HG03159 (cell line): Measurements from ENCODE around the gene NEO1.
"Not testable (repeated sequence)": the region's sequence is repeated elsewhere in the genome, so short reads cannot be mapped to it uniquely, and the experiment has no call there.

Experiments
- ATAC-seq: cut with Tn5 transposase; IDR thresholded peaks from one replicate; pipeline ENCODE4 v1.9.1; 2021; ENCODE audit warnings: mild to moderate bottlenecking, moderate library complexity; ENCODE audit not compliant: unreplicated experiment

The NEO1 gene

DNA sequence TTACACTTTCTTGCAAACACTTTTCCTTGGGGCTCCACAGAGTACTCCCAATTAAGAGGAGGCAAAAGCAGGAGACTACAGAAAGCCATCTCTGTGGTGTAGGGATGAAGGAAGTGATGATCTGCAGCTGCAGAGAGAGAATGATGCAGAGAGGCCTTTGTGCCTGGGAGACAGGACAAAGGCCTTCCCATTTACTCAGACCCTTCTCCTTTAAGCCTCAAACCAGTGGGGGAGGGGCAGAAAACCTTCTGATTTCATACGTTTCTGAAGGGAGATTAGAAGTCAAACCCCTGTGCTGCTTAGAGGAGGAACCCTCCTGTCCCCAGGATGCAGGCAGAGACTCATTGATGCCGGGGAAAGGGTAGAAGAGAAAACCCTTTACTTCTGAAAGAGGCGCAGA lies 130.8 kb downstream of the NEO1 start:
- no peak for ATAC-seq

DNA sequence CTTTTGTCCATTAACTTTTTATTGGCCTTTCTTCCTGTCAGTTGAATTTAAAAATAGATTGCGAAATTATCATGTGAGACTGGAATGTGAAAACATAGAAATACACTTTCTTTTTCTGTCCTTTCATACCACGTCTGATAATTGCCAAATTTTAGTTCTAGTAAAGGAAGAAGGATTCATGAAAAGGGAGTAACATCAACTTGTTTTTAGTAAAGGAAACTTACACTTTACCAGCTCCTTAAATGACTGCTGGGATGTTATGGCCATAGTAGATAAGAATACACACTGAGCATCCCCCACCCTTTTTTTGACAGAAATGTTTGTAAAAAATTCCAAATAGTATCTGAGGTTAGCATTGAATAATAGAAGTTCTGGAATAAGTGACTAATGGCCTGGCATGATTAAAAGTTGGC lies 137.9 kb downstream of the NEO1 start:
- ATAC-seq = no peak

DNA sequence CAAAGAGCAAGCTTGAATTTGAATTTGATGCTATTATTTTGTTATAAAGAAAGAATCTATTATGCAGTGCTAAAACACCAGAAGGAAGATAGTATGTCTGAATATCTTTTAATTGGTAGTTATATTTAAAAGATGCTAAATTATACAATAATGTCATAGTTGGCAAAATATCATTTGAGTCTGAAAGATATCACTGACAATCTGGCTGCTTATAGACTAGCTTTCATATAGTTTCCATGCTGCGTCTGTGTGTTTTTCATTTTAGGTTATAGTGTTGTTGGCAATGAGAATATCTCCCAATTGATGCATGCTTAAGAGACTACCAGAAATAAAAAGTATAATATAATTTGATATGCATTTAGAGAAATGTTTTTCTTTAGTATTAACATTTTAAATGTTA lies 142.9 kb downstream of the NEO1 start:
- no peak for ATAC-seq

DNA sequence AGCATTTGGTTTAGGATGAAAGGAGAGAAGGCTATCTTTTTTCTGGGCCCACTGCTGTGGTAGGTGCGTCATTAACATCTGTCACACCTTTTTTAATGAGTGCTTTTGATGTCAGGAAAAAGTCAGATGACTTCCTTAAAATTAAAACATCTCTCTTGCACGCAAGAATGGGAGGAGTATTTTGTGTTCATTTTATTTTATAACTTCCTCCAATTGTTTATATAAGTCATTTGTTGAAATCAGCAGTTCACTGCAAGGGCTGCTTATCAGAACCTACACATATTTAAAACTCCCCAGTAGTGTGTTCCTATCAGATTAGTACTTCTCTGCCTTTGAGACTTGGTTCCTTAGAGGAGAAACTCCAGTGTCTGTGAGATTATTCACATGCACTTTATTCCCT lies 143.8 kb downstream of the NEO1 start:
- ATAC-seq = no peak

DNA sequence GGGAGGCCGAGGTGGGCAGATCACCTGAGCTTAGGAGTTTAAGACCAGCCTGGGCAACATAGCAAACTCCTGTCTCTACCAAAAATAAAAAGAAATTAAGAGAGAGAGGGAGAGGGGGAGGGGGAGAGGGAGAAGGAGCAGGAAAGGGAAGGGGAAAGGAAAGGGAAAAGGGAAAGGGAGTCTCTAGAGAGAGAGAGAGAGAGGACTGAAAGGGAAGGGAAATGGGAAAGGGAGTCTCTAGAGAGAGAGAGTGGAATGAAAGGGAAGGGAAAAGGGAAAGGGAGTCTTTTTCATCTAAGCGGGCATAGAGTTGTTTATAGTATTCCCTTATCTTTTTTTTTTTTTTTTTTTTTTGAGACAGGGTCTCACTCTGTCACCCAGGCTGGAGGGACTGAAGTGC lies 148.1 kb downstream of the NEO1 start:
- no peak for ATAC-seq

DNA sequence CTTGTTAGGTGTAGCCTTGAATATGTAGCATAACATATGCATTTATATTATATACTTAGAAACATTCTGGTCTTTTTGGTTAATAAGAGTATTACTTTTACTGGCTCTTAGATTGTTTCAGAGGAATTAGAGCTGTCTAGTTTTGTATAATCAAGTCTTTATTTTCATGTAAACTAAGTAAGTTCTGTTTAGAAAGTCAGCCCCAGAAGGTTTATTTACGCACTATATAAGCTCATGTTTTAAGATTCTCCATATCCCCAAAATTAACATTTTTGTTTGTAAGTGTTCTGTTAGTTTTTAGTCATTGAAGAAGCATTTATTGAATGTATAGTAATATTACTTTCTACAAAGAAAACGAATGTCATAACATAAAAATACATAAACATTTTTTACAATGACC lies 158.4 kb downstream of the NEO1 start:
- no peak for ATAC-seq

DNA sequence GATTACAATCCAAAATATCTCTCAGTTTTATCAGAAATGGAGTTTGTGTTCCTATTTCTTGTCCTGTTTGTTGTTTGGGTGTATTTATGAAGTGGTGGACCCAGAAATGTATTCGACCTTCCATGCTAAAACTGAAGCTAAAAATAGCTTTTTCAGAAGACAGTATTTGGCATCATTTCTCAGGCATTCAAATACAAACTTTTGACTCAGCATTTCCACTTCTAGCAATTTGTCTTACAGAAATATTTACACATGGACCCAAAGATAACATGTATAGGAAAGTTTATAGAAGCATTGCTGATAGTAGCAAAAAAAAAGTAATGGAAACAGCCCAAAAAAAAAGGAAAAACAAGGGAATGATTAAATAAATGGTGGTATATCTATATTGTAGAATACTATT lies 160.2 kb downstream of the NEO1 start:
- no peak for ATAC-seq

DNA sequence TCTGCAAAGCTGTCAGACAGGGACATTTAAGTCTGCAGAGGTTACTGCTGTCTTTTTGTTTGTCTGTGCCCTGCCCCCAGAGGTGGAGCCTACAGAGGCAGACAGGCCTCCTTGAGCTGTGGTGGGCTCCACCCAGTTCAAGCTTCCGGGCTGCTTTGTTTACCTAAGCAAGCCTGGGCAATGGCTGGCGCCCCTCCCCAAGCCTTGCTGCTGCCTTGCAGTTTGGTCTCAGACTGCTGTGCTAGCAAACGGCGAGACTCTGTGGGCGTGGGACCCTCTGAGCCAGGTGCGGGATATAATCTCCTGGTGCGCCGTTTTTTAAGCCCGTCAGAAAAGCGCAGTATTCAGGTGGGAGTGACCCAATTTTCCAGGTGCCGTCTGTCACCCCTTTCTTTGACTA lies 169.2 kb downstream of the NEO1 start:
- not testable (repeated sequence) for ATAC-seq

DNA sequence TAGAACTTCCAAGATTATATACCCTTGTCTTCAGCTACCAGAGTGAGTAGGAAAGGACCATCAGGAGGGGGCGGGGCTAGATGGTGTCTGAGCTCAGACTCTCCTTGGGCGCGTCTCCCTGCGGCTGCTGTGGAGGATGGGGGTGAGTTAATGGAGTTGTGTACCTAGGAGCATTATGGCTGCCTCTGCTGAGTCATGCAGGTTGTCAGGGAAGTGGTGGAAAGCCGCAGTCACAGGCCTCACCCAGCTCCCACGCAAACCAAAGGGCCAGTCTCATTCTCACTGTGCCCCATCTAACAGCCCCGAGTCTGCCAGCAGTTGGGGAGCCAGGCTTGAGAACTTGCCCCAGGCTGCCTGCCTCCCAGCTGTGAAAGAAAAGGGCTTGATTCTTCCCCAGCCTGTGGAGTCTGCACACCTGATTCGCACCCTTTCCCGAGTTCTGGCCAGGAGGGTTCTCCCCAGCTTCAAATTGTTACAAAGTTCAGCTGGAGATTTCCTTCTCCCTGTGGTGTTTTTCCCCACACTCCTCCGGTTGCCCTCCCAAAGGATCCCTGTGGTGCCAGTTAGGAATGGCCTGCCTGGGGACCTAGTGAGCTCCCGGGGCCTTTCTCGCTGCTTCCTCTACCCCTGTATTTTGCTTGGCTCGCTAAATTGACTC lies 173.2 kb downstream of the NEO1 start:
- ATAC-seq = no peak

DNA sequence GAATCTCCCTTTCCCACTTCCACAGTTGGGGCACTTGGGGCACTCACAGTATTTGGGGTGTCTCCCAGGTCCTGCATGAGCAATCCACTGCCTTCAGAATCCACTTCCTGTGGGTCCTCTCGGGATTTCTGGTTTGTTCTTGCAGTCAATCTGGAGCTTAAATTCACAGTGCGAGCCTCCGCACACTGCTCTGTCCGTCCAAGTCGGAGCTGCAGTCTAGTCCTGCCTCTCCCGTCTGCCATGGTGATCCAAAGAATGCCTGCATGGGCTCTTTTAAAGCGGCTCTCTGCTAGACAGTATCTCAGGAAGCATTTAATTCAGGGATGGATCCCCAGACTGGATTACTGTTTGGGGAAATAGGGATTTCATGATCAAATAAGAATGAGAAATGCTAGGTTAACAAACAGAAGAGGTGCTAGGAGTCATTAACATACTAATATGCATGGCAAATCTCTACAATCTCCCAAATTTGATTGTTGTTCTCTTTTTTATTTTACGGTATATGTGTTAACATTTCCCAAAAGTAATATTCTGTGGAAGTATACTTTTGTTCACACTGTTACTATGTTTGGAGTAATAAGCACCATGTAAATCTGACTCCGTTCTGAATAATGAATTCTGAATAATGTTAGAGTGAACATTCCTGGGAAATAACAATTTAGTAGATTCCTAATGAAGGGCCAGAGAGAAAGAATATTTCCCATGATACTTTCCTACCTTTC lies 174.0 kb downstream of the NEO1 start:
- ATAC-seq = no peak

DNA sequence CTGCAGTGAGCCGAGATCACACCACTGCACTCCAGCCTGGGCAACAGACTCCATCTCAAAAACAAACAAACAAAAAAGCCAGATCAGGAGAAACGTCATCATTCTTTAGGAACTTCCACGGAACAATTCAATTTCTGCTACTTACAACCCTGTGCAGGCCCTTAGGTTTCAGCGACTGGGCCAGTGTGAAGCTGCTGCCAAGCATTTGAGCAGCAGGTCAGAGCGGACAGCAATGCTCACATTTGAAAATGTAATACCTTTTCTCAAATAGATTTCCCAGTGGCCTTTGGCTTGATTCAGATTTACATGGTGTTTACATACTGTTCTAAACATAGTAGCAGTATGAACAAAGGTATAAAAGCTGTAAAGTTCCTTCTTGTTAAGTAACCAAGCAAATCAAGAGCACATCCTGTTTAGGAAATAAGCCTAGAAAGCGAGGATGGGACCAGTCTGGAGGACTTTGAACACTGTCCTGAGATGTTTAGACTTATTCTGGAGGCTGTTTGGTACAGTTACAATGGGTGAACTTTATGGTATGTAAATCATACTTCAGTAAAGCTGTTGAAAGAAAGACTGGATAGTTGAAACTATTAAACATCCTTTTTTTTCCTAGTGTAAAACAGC lies 175.3 kb downstream of the NEO1 start:
- no peak for ATAC-seq

DNA sequence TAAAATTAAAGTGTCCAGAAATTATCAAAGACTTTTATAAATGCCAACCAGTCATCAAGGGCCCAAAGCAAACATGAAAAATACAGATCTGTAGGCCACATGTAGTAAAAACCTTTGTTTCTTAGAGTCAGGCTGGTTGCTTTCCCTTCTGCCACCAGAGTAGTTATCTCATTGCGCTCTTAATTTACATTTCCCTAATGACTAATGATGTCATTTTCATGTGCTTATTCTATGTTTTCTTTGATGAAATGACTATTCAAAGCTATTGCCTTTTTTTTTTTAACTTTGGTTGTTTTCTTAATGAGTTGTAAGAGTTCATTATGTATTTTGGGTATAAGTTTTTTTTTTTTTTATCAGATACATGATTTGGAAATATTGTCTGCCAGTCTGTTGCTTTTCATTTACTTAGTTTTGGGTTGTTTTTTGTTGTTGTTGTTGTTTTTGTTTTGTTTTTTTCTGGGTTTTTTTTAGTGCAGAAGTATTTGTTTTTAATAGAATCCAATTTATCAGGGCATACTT lies 175.9 kb downstream of the NEO1 start:
- no peak for ATAC-seq

DNA sequence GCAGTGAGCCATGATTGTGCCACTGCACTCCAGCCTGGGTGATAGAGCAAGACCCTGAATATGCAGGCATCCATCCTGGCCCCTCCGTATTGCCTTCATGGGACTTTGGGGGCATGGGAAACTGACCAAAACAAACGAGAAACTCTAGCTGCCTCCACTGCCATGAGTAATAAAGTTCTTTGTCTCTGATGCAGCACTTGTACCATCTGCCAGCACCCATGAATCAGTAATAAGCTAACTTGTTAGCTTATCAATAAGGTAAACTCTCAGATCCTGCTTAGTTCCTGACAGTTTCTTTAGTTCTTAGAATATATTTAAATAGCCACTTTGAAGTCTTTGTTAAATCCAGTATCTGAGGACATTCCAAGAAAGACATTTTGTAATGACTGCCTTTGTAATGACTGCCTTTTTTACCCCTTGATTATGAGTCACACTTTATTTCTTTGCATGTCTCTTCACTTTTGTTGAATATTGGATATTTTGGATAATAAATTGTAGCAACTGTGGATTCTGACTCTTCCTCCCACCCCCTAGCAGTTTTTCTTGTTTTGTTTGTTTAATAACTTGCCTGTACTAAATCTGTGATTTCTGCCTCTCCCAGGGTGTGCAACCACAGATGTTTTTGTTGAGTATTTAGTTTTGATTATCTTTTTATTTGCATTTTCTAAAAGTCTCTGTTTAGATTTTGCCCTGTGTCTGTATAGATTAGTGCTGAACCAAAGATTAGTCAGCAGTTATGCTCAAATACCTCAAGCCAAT lies 179.6 kb downstream of the NEO1 start:
- no peak for ATAC-seq

DNA sequence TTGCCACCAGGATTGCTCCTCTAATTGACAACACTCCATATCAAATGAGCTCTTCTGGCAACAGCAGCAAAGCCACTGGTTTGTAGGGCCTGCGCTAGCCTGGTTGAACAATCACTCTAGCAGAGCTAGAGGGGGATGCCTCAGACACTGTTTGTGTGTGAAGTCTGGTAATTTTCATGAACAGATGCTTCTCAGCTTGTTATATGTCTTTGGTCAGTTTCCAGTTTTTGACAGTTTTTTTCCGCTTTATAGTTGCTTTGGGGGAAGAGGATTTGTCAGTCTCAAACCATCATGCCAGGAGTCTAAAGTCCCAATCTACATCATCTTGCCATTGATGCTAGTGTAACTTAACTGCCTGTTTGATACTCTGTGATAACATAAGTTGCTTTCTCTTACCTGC lies 180.5 kb downstream of the NEO1 start:
- ATAC-seq = no peak

DNA sequence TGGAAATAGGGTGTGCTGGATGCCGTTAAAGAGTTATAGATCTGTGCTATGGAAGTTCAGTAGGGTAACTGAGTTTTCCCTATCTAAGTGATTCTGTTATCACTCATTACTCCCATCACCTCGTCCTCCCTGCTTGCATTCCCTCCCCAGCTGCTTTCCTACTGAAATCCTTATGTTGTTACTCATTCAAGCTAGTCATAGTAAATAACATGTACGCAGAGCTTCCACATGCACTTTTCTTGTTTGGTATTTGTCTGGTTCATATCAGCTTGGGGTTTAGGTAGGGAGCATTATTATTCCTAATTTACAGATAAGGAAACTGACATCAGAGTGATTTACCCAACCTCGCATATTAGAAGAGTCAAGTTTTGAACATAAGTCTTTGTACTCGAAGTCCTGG lies 181.4 kb downstream of the NEO1 start:
- no peak for ATAC-seq

DNA sequence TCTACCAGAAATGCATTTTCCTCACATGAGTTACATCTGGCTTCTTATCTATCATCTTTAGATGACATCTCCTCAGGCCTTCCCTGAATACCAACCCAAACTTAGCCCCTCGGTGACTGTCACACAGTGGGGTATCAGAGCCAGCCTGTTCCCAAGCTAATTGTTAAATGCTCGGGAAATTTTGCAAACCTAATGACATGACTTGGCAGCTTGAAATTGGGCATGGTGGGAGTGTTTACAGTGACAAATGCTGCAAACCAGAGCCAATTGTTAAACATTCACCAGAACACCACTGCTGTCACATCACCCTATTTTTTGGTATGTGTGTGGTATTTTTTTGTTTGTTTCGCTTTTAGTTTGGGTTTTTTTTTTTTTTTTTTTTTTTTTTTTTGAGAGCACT lies 185.6 kb downstream of the NEO1 start:
- no peak for ATAC-seq

DNA sequence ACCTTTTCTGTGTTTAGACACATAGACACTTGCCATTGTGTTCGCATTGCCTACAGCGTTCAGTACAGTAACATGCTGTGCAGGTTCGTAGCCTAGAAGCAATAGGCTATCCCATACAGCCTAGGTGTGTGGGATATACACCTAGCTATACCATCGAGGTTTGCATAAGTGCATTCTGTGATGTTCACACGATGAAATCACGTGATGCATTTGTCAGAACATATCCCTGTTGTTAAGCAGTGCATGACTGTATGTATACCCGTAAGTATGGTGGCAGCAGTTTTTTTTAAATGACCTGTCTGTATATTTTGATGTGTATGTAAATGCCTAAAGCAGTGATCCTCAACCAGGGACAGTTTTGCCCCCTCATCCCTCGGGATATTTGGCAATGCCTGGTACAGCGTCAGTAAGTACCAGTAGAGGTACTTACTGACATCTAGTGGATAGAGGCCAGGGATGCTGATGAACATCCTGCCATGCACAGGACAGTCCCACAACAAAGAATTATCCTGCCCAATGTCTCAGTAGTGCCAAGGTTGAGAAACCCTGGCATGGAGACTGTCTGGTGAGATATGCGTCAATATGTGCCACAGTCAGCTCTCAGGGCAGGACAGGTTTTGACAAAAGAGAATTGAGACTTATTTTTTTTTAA lies 187.4 kb downstream of the NEO1 start:
- no peak for ATAC-seq

DNA sequence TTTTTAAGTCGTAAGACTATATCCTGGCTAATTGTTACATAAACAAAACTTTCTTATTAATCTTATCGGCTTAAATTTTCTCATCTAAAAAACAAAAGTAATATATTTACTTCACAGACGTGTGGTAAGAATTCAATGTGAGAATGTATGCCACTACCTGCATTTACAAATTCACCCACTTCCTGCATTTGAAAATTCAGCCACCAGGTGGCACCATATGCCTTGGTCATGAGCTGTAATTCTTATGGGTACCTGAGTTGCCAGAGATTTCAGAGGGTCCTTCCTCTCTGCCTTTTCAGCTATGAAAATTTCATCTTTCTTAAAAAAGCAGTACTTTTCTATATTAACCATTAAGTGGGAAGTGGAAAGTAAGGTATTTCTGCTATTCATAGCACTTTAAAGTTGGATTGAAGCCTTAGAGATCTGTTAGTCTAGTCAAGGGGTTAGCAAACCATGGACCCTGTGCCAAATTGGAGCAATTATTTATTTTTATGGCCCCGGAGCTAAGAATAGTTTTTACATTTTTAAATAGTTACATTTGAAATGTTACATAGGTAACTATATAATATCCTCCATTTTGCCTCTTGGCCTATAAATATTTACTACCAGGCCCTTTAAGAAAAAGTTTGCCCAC lies 188.7 kb downstream of the NEO1 start:
- ATAC-seq = no peak

DNA sequence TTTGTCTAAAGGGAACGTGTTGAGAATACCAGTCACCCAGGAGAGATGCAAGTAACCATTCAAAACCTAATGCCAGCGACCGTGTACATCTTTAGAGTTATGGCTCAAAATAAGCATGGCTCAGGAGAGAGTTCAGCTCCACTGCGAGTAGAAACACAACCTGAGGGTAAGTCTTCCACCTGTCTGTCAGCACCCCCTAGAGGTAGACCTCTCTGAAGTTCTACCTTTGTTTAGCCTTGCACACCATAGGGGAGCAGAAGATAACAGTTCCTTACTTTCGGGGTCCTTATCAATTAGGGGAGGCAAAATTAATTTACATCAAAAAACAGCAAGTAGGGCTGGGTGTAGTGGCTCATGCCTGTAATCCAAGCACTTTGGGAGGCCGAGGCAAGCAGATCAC lies 192.1 kb downstream of the NEO1 start:
- no peak for ATAC-seq

DNA sequence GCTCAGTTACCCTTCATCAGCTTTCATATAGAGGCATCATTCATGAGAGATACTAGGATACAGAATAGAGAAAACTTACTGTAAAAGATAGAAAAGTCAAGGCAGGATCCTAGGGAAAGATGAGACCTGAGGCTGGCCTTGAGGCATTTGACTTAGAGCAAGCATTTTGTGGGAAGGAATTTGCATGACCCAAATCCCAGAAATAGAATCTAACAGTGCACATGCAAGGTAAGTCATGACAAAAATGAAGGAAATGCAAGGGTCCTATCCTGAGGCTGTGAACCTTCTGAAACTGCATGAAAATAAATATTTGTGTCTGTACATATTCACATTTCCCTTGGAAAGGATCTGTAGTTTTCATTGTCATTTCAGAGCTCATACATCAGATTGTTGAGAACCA lies 194.2 kb downstream of the NEO1 start:
- no peak for ATAC-seq
